PC-3 (cell line): ENCODE measurements around the gene PIGZ. TPM values are rescaled to one million over a fixed set of nuclear protein-coding genes. Genes with fewer than 3 reads are reported as not detected.

ENCODE experiments used
- ATAC-seq: fragments of 200-7000 bp; cut with Tn5 transposase; 2 replicates; pipeline ENCODE4 v1.9.1; 2020; ENCODE audit warnings: mild to moderate bottlenecking, moderate library complexity
- BruUV-seq: library from RNA; stranded (reverse); fragments of 400-500 nt; replicated peaks from 2 replicates; lab custom pipeline; 2021; lab: Mats Ljungman, UMichigan
- CTCF ChIA-PET: fragments of 300-600 bp; sonication (Branson Sonifier 250); formaldehyde crosslinking; loops from one replicate; lab custom pipeline; 2022; ENCODE audit warnings: antibody characterized with exemption; lab: Charles Lee
- POLR2A ChIA-PET: fragments of 300-600 bp; sonication (Branson Sonifier 250); formaldehyde crosslinking; loops from one replicate; lab custom pipeline; 2022; ENCODE audit warnings: antibody characterized with exemption; ENCODE audit not compliant: unreplicated experiment; lab: Charles Lee
- DNase-seq: peaks from one replicate; pipeline ENCODE4 v3.0.0-alpha.2; 2015
- H2AFZ ChIP-seq: fragments of 300-600 bp; sonication (generic); 2 replicates; pipeline ENCODE4 v1.6.0; 2016; ENCODE audit warnings: antibody characterized with exemption, low read length
- H3F3A ChIP-seq: fragments of 300-600 bp; sonication (generic); one replicate; pipeline ENCODE4 v1.6.0; 2017; ENCODE audit warnings: antibody characterized with exemption, low read length, control low read depth, mild to moderate bottlenecking; ENCODE audit not compliant: unreplicated experiment
- H3K27ac ChIP-seq: fragments of 300-600 bp; sonication (generic); 2 replicates; pipeline ENCODE4 v1.5.1; 2016; ENCODE audit warnings: mild to moderate bottlenecking, low read length
- H3K27me3 ChIP-seq: fragments of 300-600 bp; sonication (generic); 2 replicates; pipeline ENCODE4 v1.6.1; 2016; ENCODE audit warnings: low read length, mixed read lengths
- H3K36me3 ChIP-seq: fragments of 300-600 bp; sonication (generic); 2 replicates; pipeline ENCODE4 v1.6.1; 2016; ENCODE audit warnings: low read depth, mixed run types, low read length, mixed read lengths
- H3K4me1 ChIP-seq: fragments of 300-600 bp; sonication (generic); 2 replicates; pipeline ENCODE4 v1.5.1; 2016; ENCODE audit warnings: low read length; ENCODE audit not compliant: insufficient read depth
- H3K4me2 ChIP-seq: fragments of 300-600 bp; sonication (generic); 2 replicates; pipeline ENCODE4 v1.6.0; 2016; ENCODE audit warnings: low read length
- H3K4me3 ChIP-seq: fragments of 300-600 bp; sonication (generic); 2 replicates; pipeline ENCODE4 v1.5.1; 2016; ENCODE audit warnings: mild to moderate bottlenecking, low read length, mixed read lengths
- H3K79me2 ChIP-seq: fragments of 300-600 bp; sonication (generic); 2 replicates; pipeline ENCODE4 v1.6.1; 2017; ENCODE audit warnings: low read length, mixed read lengths
- H3K9ac ChIP-seq: fragments of 300-600 bp; sonication (generic); 2 replicates; pipeline ENCODE4 v1.6.0; 2016; ENCODE audit warnings: mild to moderate bottlenecking, low read length
- H3K9me2 ChIP-seq: fragments of 300-600 bp; sonication (generic); replicated peaks from 2 replicates; pipeline ENCODE4 v1.6.1; 2016; ENCODE audit warnings: mixed run types, low read length, mixed read lengths
- H3K9me3 ChIP-seq: fragments of 300-600 bp; sonication (generic); 2 replicates; pipeline ENCODE4 v1.6.1; 2016; ENCODE audit warnings: low read length, mixed read lengths
- H4K20me1 ChIP-seq: fragments of 300-600 bp; sonication (generic); 2 replicates; pipeline ENCODE4 v1.6.1; 2016; ENCODE audit warnings: low read length, mixed read lengths
- CTCF ChIP-seq: fragments of 300-600 bp; sonication (generic); conservative IDR thresholded peaks from 2 replicates; pipeline ENCODE4 v1.5.1; 2017; ENCODE audit warnings: antibody characterized with exemption, low read depth, mild to moderate bottlenecking, low read length
- EZH2 ChIP-seq: fragments of 300-600 bp; sonication (generic); IDR thresholded peaks from one replicate; pipeline ENCODE4 v1.6.1; 2017; ENCODE audit warnings: antibody characterized with exemption, mild to moderate bottlenecking, low read length; ENCODE audit not compliant: unreplicated experiment
- EZH2phosphoT487 ChIP-seq: fragments of 300-600 bp; sonication (generic); IDR thresholded peaks from 2 replicates; pipeline ENCODE4 v1.6.1; 2018; ENCODE audit warnings: mild to moderate bottlenecking, antibody characterized with exemption, low read length, borderline replicate concordance
- intact Hi-C: fragments of 100-400 bp; cut with micrococcal nuclease; formaldehyde crosslinking; loops from 2 replicates; pipeline ENCODE4 v1.9.0; 2023
- total RNA-seq: library from RNA; depleted of rRNA; stranded (reverse); fragments of >200 nt; gene quantifications from 2 replicates; pipeline ENCODE4 v1.2.3, GENCODE V29; 2014

PIGZ gene
- total RNA-seq, 1 experiment from 2014 or later = 1.6 TPM

GRCh38 chr3:197015790-197016736 lies 47.4 kb upstream of the PIGZ start:
- ChIA-PET POLR2A (no interaction called here), CTCF (interaction anchor here (0.8 kb wide), 1 partner anchor 13 kb away, joined by 9 read pairs; no protein-coding TSS in a partner anchor)
- H3K9ac ChIP-seq = no peak overlapping the region
- H2AFZ ChIP-seq = no peak overlapping the region
- H3K4me1 ChIP-seq = no peaks in the 10 kb centered on the region
- H3K4me3 ChIP-seq = no peak overlapping the region
- peak; percentile 19; the same call in 1 of the 2 replicates for ATAC-seq
- no peaks in the 10 kb centered on the region for H3K27me3 ChIP-seq
- no peak overlapping the region for H3K27ac ChIP-seq
- BruUV-seq = no TSS peak
- no peak for DNase-seq
- TF ChIP-seq EZH2phosphoT487 = no peak
- TF ChIP-seq CTCF = no peak
- no peak for TF ChIP-seq EZH2
- H3K36me3 ChIP-seq = no peaks in the 10 kb centered on the region
- intact Hi-C loops = no loop called here
- no peaks in the 10 kb centered on the region for H3K9me2 ChIP-seq
- H3K9me3 ChIP-seq = no peaks in the 10 kb centered on the region
- H3F3A ChIP-seq = no peaks in the 10 kb centered on the region
- no peaks in the 10 kb centered on the region for H4K20me1 ChIP-seq
- no peaks in the 10 kb centered on the region for H3K79me2 ChIP-seq
- H3K4me2 ChIP-seq = no peak overlapping the region

- H3K27ac ChIP-seq = no peak overlapping the region
- TF ChIP-seq EZH2phosphoT487 = no peak
- no peak for TF ChIP-seq CTCF
- no peak for TF ChIP-seq EZH2
- no TSS peak for BruUV-seq
- ATAC-seq = no peak
- no peaks in the 10 kb centered on the region for H3K4me1 ChIP-seq
- intact Hi-C loops = loop anchor here (1.0 kb wide), 1 partner anchor 25 kb away; no protein-coding TSS in a partner anchor
- CTCF ChIA-PET = no interaction called here
- H3K36me3 ChIP-seq = no peaks in the 10 kb centered on the region
- H3K9ac ChIP-seq = no peak overlapping the region
- no peaks in the 10 kb centered on the region for H4K20me1 ChIP-seq
- no peaks in the 10 kb centered on the region for H3K79me2 ChIP-seq
- H3K4me3 ChIP-seq = no peak overlapping the region
- no peaks in the 10 kb centered on the region for H3K9me2 ChIP-seq
- H3F3A ChIP-seq = no peaks in the 10 kb centered on the region
- H3K27me3 ChIP-seq = no peaks in the 10 kb centered on the region
- no peak overlapping the region for H3K4me2 ChIP-seq
- H3K9me3 ChIP-seq = no peaks in the 10 kb centered on the region
- no peak for DNase-seq
- POLR2A ChIA-PET = no interaction called here
- H2AFZ ChIP-seq = no peak overlapping the region
These were observed 46.4 kb upstream of the PIGZ start for GRCh38 chr3:197014942-197015575.
